ENCODE data around the gene CDH22. TPM values are rescaled to one million over a fixed set of nuclear protein-coding genes. Genes with fewer than 3 reads are reported as not detected.

The CDH22 gene, protein sequence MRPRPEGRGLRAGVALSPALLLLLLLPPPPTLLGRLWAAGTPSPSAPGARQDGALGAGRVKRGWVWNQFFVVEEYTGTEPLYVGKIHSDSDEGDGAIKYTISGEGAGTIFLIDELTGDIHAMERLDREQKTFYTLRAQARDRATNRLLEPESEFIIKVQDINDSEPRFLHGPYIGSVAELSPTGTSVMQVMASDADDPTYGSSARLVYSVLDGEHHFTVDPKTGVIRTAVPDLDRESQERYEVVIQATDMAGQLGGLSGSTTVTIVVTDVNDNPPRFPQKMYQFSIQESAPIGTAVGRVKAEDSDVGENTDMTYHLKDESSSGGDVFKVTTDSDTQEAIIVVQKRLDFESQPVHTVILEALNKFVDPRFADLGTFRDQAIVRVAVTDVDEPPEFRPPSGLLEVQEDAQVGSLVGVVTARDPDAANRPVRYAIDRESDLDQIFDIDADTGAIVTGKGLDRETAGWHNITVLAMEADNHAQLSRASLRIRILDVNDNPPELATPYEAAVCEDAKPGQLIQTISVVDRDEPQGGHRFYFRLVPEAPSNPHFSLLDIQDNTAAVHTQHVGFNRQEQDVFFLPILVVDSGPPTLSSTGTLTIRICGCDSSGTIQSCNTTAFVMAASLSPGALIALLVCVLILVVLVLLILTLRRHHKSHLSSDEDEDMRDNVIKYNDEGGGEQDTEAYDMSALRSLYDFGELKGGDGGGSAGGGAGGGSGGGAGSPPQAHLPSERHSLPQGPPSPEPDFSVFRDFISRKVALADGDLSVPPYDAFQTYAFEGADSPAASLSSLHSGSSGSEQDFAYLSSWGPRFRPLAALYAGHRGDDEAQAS
- 0.13 and 0.28 TPM in 2 replicates for total RNA-seq (ENCODE audit: low replicate concordance)

DNA sequence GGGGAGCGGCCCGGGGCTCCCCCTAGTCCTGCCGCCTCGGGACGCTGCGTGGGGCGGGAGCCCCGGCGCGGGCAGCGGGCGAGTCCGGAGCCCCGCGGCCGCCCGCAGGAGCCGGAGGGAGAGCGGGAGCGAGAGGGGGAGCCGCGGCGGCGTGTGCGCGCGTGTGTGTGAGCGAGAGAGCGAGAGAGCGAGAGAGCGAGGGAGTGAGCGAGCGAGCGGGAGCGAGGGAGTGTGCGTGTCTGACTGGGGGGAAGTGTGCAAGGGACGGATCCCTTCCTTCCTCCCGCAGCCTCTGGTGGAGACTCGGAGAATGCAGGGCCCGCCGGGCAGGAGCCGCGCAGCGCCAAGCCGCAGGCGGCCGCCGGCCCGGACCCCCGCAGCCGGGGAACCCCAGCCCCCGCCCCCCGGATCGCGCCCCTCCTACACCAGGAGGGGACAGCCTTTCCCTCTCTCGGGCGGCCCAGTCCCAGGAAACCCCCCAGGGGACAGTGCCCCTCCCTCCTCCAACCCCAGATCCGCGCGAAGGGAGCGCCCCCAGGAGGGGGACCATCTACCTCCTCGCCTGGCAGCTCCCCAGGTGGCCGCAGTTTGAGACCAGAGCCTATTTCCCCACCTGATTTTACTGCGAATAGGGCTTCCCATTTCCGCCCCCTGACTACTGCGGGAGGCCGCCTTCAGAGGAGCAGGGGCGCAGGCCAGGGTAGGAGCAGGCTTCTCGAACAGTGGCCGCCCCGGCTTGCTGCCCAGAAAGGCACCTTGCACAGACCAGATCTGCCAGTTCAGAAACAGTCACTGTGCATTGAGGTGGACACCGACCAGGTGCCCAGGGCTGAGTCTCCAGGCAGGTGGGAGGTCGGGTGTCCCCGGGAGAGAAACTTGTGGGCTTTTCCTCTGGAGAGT is at the start of gene CDH22:
TSS of gene CDH22 (minus strand) at position 241 of the 900 bp plus-strand sequence. CDS start 57,204 bp downstream, outside the sequence.
- H3K36me3 ChIP-seq = no peaks in the 10 kb centered on the region
- H3K79me2 ChIP-seq (ENCODE audit: low read depth) = no peaks in the 10 kb centered on the region
- no peak within 1 kb of the TSS for H3K27ac ChIP-seq
- H3K4me1 Mint-ChIP-seq = peaks cover 8% of the 10 kb centered on the region
- peaks cover 29% of the 10 kb centered on the region for H3F3A ChIP-seq (ENCODE audit: low read depth)
- peaks cover 65% of the 10 kb centered on the region for H3K27me3 Mint-ChIP-seq (ENCODE audit: insufficient read depth, low read depth)
- H2AFZ ChIP-seq (replicated peaks) = peak within 1 kb of the TSS; percentile 94
- peaks cover 15% of the 10 kb centered on the region for H4K20me1 ChIP-seq (ENCODE audit: low read depth)
- TF ChIP-seq, protein P1, sequence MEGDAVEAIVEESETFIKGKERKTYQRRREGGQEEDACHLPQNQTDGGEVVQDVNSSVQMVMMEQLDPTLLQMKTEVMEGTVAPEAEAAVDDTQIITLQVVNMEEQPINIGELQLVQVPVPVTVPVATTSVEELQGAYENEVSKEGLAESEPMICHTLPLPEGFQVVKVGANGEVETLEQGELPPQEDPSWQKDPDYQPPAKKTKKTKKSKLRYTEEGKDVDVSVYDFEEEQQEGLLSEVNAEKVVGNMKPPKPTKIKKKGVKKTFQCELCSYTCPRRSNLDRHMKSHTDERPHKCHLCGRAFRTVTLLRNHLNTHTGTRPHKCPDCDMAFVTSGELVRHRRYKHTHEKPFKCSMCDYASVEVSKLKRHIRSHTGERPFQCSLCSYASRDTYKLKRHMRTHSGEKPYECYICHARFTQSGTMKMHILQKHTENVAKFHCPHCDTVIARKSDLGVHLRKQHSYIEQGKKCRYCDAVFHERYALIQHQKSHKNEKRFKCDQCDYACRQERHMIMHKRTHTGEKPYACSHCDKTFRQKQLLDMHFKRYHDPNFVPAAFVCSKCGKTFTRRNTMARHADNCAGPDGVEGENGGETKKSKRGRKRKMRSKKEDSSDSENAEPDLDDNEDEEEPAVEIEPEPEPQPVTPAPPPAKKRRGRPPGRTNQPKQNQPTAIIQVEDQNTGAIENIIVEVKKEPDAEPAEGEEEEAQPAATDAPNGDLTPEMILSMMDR (IDR thresholded peaks at IDR 0.05) = peak; percentile 47
- no peak for TF ChIP-seq EZH2phosphoT487 (IDR thresholded peaks at IDR 0.05)
- no peak within 1 kb of the TSS for H3K27ac Mint-ChIP-seq
- H3K27me3 ChIP-seq = peaks cover 100% of the 10 kb centered on the region
- H3K9me3 ChIP-seq (ENCODE audit: low read depth) = no peaks in the 10 kb centered on the region
- H3K9ac ChIP-seq = no peak within 1 kb of the TSS
- H3K4me3 Mint-ChIP-seq = peak within 1 kb of the TSS; percentile 86
- H3K4me1 ChIP-seq = peaks cover 5% of the 10 kb centered on the region
- H3K4me3 ChIP-seq = peak within 1 kb of the TSS; percentile 78
- DNase-seq (ENCODE audit: low spot score) = peak; percentile 84
- H3K4me2 ChIP-seq = peak within 1 kb of the TSS; percentile 98
- no peaks in the 10 kb centered on the region for H3K9me3 Mint-ChIP-seq
- H3K36me3 Mint-ChIP-seq = peaks cover 2% of the 10 kb centered on the region

DNA sequence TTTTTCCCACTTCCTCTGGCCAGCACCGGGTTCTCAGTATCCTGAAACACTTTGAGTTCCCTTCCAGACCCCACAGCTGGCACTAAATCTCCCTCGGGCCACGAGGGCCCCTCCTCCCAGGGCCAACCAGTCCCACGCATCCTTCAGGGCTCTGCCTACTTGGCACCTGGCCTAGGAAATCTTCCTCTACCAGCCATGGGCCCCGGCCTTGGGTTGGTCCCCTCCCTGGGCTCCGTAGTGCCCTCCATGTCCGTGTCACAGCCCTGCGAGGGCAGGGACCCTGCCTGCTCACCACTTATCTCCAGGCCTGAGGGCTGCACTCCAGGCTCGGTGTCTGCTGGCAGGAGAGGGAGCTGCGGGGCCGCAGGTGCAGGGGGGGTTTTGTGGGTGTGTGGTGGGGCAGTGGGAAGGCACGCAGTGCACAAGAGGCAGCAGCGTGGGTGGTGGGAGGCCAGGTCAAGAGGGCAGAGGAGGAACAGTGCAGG is 48.8 kb upstream of the CDH22 start:
- H3K27ac Mint-ChIP-seq = no peak overlapping the region
- Histone ChIP-seq H3K27ac (no peak overlapping the region), H3K4me3 (no peak overlapping the region), H3K4me2 (no peak overlapping the region), H3K79me2 (ENCODE audit: low read depth) (peaks cover 3% of the 10 kb centered on the region), H3K9me3 (ENCODE audit: low read depth) (no peaks in the 10 kb centered on the region), H3K36me3 (no peaks in the 10 kb centered on the region), H3F3A (ENCODE audit: low read depth) (peaks cover 3% of the 10 kb centered on the region), H4K20me1 (ENCODE audit: low read depth) (peaks cover 8% of the 10 kb centered on the region), H3K4me1 (peaks cover 8% of the 10 kb centered on the region), H2AFZ (replicated peaks) (no peak overlapping the region), H3K9ac (no peak overlapping the region), H3K27me3 (no peaks in the 10 kb centered on the region)
- H3K4me3 Mint-ChIP-seq = no peak overlapping the region
- TF ChIP-seq EZH2 (IDR thresholded peaks at IDR 0.05) (no peak), EZH2phosphoT487 (IDR thresholded peaks at IDR 0.05) (no peak)
- TF ChIP-seq, protein P1 (IDR thresholded peaks at IDR 0.05) = no peak
- no peak for DNase-seq (ENCODE audit: low spot score)
- no peaks in the 10 kb centered on the region for H3K9me3 Mint-ChIP-seq
- H3K27me3 Mint-ChIP-seq (ENCODE audit: insufficient read depth, low read depth) = peaks cover 2% of the 10 kb centered on the region
- H3K4me1 Mint-ChIP-seq = peaks cover 36% of the 10 kb centered on the region
- H3K36me3 Mint-ChIP-seq = peaks cover 17% of the 10 kb centered on the region
